Measurements from ENCODE around the gene SOX1. TPM values are rescaled to one million over a fixed set of nuclear protein-coding genes. Genes with fewer than 3 reads are reported as not detected.

Gene SOX1
- total and polyA plus RNA-seq, 2 donors, result 0.02 TPM; not detected in 1

GRCh38 chr13:112062072-112062567 is 4.8 kb upstream of the SOX1 start:
- Histone ChIP-seq H3K27me3 (ENCODE audit: control insufficient read depth in 2 of 2, insufficient read depth in 1 of 2, low read length in 1 of 2) (peaks cover 96 to 97% of the 10 kb centered on the region in 2 donors), H3K4me1 (ENCODE audit: control insufficient read depth in 2 of 2, insufficient read depth in 2 of 2, low read length in 2 of 2) (no peaks in the 10 kb centered on the region), H3K9me3 (ENCODE audit: control insufficient read depth in 2 of 2, insufficient read depth in 1 of 2, low read length in 1 of 2) (peaks cover 2 to 8% of the 10 kb centered on the region in 2 donors), H3K36me3 (ENCODE audit: control insufficient read depth in 2 of 2, insufficient read depth in 2 of 2, low read length in 1 of 2) (no peaks in the 10 kb centered on the region), H3K4me3 (ENCODE audit: low read length in 2 of 2) (no peak overlapping the region), H3K27ac (ENCODE audit: low read depth in 1 of 2, low read length in 1 of 2) (no peak overlapping the region)
- no peak for DNase-seq (ENCODE audit: low read depth in 6 of 9, low spot score in 9 of 9)
- 12% methylated on average over 25 of the region's 25 CpGs for WGBS

- H3K9me3 ChIP-seq (ENCODE audit: control insufficient read depth in 2 of 2, insufficient read depth in 1 of 2, low read length in 1 of 2), result peaks cover 2 to 8% of the 10 kb centered on the region in 2 donors
- H3K27ac ChIP-seq (ENCODE audit: low read depth in 1 of 2, low read length in 1 of 2), result no peak overlapping the region
- H3K4me3 ChIP-seq (ENCODE audit: low read length in 2 of 2), result no peak overlapping the region
- WGBS, result 4% methylated on average over 78 of the region's 78 CpGs
- no peaks in the 10 kb centered on the region for H3K4me1 ChIP-seq (ENCODE audit: control insufficient read depth in 2 of 2, insufficient read depth in 2 of 2, low read length in 2 of 2)
- H3K36me3 ChIP-seq (ENCODE audit: control insufficient read depth in 2 of 2, insufficient read depth in 2 of 2, low read length in 1 of 2), result no peaks in the 10 kb centered on the region
- peaks cover 96 to 97% of the 10 kb centered on the region in 2 donors for H3K27me3 ChIP-seq (ENCODE audit: control insufficient read depth in 2 of 2, insufficient read depth in 1 of 2, low read length in 1 of 2)
- DNase-seq (ENCODE audit: low read depth in 6 of 9, low spot score in 9 of 9), result no peak
Observed at GRCh38 chr13:112062571-112063570, 4.1 kb upstream of the SOX1 start.

- 16% methylated on average over 2 of the region's 2 CpGs for WGBS
- Histone ChIP-seq H3K36me3 (ENCODE audit: control insufficient read depth in 2 of 2, insufficient read depth in 2 of 2, low read length in 1 of 2) (no peaks in the 10 kb centered on the region), H3K27ac (ENCODE audit: low read depth in 1 of 2, low read length in 1 of 2) (no peak overlapping the region), H3K4me3 (ENCODE audit: low read length in 2 of 2) (no peak overlapping the region), H3K9me3 (ENCODE audit: control insufficient read depth in 2 of 2, insufficient read depth in 1 of 2, low read length in 1 of 2) (peaks cover 2 to 6% of the 10 kb centered on the region in 2 donors), H3K4me1 (ENCODE audit: control insufficient read depth in 2 of 2, insufficient read depth in 2 of 2, low read length in 2 of 2) (no peaks in the 10 kb centered on the region), H3K27me3 (ENCODE audit: control insufficient read depth in 2 of 2, insufficient read depth in 1 of 2, low read length in 1 of 2) (peaks cover 91 to 96% of the 10 kb centered on the region in 2 donors)
- DNase-seq (ENCODE audit: low read depth in 6 of 9, low spot score in 9 of 9), result no peak
Observed at GRCh38 chr13:112063807-112064206, 3.1 kb upstream of the SOX1 start.

- Histone ChIP-seq H3K4me1 (ENCODE audit: control insufficient read depth in 2 of 2, insufficient read depth in 2 of 2, low read length in 2 of 2) (no peaks in the 10 kb centered on the region), H3K4me3 (ENCODE audit: low read length in 2 of 2) (no peak overlapping the region), H3K27me3 (ENCODE audit: control insufficient read depth in 2 of 2, insufficient read depth in 1 of 2, low read length in 1 of 2) (peaks cover 91 to 96% of the 10 kb centered on the region in 2 donors), H3K9me3 (ENCODE audit: control insufficient read depth in 2 of 2, insufficient read depth in 1 of 2, low read length in 1 of 2) (peaks cover 2 to 9% of the 10 kb centered on the region in 2 donors), H3K36me3 (ENCODE audit: control insufficient read depth in 2 of 2, insufficient read depth in 2 of 2, low read length in 1 of 2) (no peaks in the 10 kb centered on the region), H3K27ac (ENCODE audit: low read depth in 1 of 2, low read length in 1 of 2) (no peak overlapping the region)
- WGBS, result 13% methylated on average over 7 of the region's 7 CpGs
- DNase-seq (ENCODE audit: low read depth in 6 of 9, low spot score in 9 of 9), result no peak
Observed at GRCh38 chr13:112064222-112064621, 2.7 kb upstream of the SOX1 start.

GRCh38 chr13:112065521-112065866 is 1.5 kb upstream of the SOX1 start:
- WGBS, result 5% methylated on average over 11 of the region's 11 CpGs
- peaks cover 2 to 9% of the 10 kb centered on the region in 2 donors for H3K9me3 ChIP-seq (ENCODE audit: control insufficient read depth in 2 of 2, insufficient read depth in 1 of 2, low read length in 1 of 2)
- no peaks in the 10 kb centered on the region for H3K4me1 ChIP-seq (ENCODE audit: control insufficient read depth in 2 of 2, insufficient read depth in 2 of 2, low read length in 2 of 2)

GRCh38 chr13:112065867-112066623 is 904 bp upstream of the SOX1 start:
- no peak for DNase-seq (ENCODE audit: low read depth in 6 of 9, low spot score in 9 of 9)
- H3K27ac ChIP-seq (ENCODE audit: low read depth in 1 of 2, low read length in 1 of 2), result no peak overlapping the region
- H3K4me1 ChIP-seq (ENCODE audit: control insufficient read depth in 2 of 2, insufficient read depth in 2 of 2, low read length in 2 of 2), result no peaks in the 10 kb centered on the region
- peaks cover 90 to 93% of the 10 kb centered on the region in 2 donors for H3K27me3 ChIP-seq (ENCODE audit: control insufficient read depth in 2 of 2, insufficient read depth in 1 of 2, low read length in 1 of 2)
- H3K4me3 ChIP-seq (ENCODE audit: low read length in 2 of 2), result peak overlapping the region; percentile 22 to 40
- peaks cover 3 to 9% of the 10 kb centered on the region in 2 donors for H3K9me3 ChIP-seq (ENCODE audit: control insufficient read depth in 2 of 2, insufficient read depth in 1 of 2, low read length in 1 of 2)
- H3K36me3 ChIP-seq (ENCODE audit: control insufficient read depth in 2 of 2, insufficient read depth in 2 of 2, low read length in 1 of 2), result no peaks in the 10 kb centered on the region
- 5% methylated on average over 48 of the region's 48 CpGs for WGBS

More at GRCh38 chr13:112065521-112065866, 1.5 kb upstream of the SOX1 start:
- no peak for DNase-seq (ENCODE audit: low read depth in 6 of 9, low spot score in 9 of 9)
- H3K27ac ChIP-seq (ENCODE audit: low read depth in 1 of 2, low read length in 1 of 2), result no peak overlapping the region
- H3K4me3 ChIP-seq (ENCODE audit: low read length in 2 of 2), result no peak overlapping the region
- no peaks in the 10 kb centered on the region for H3K36me3 ChIP-seq (ENCODE audit: control insufficient read depth in 2 of 2, insufficient read depth in 2 of 2, low read length in 1 of 2)
- peaks cover 90 to 93% of the 10 kb centered on the region in 2 donors for H3K27me3 ChIP-seq (ENCODE audit: control insufficient read depth in 2 of 2, insufficient read depth in 1 of 2, low read length in 1 of 2)

- no peaks in the 10 kb centered on the region for H3K36me3 ChIP-seq (ENCODE audit: control insufficient read depth in 2 of 2, insufficient read depth in 2 of 2, low read length in 1 of 2)
- peak overlapping the region; percentile 22 to 40 for H3K4me3 ChIP-seq (ENCODE audit: low read length in 2 of 2)
- peak in 8 of 9 donors; percentile 15 to 72 (median 46) for DNase-seq (ENCODE audit: low read depth in 6 of 9, low spot score in 9 of 9)
- H3K27me3 ChIP-seq (ENCODE audit: control insufficient read depth in 2 of 2, insufficient read depth in 1 of 2, low read length in 1 of 2), result peaks cover 90 to 93% of the 10 kb centered on the region in 2 donors
- H3K4me1 ChIP-seq (ENCODE audit: control insufficient read depth in 2 of 2, insufficient read depth in 2 of 2, low read length in 2 of 2), result no peaks in the 10 kb centered on the region
- H3K9me3 ChIP-seq (ENCODE audit: control insufficient read depth in 2 of 2, insufficient read depth in 1 of 2, low read length in 1 of 2), result peaks cover 4 to 9% of the 10 kb centered on the region in 2 donors
- WGBS, result 1% methylated on average over 56 of the region's 56 CpGs
- H3K27ac ChIP-seq (ENCODE audit: low read depth in 1 of 2, low read length in 1 of 2), result no peak overlapping the region
Observed at GRCh38 chr13:112066624-112067004, 335 bp upstream of the SOX1 start.

GRCh38 chr13:112067871-112068539 is 1.1 kb downstream of the SOX1 start:
- DNase-seq (ENCODE audit: low read depth in 6 of 9, low spot score in 9 of 9), result no peak
- no peak overlapping the region for H3K4me3 ChIP-seq (ENCODE audit: low read length in 2 of 2)
- 4% methylated on average over 103 of the region's 103 CpGs for WGBS

More at GRCh38 chr13:112067871-112068539, 1.1 kb downstream of the SOX1 start:
- H3K4me1 ChIP-seq (ENCODE audit: control insufficient read depth in 2 of 2, insufficient read depth in 2 of 2, low read length in 2 of 2), result no peaks in the 10 kb centered on the region
- H3K9me3 ChIP-seq (ENCODE audit: control insufficient read depth in 2 of 2, insufficient read depth in 1 of 2, low read length in 1 of 2), result peaks cover 4 to 9% of the 10 kb centered on the region in 2 donors
- H3K36me3 ChIP-seq (ENCODE audit: control insufficient read depth in 2 of 2, insufficient read depth in 2 of 2, low read length in 1 of 2), result no peaks in the 10 kb centered on the region
- peaks cover 90 to 93% of the 10 kb centered on the region in 2 donors for H3K27me3 ChIP-seq (ENCODE audit: control insufficient read depth in 2 of 2, insufficient read depth in 1 of 2, low read length in 1 of 2)
- no peak overlapping the region for H3K27ac ChIP-seq (ENCODE audit: low read depth in 1 of 2, low read length in 1 of 2)
